GM21825 (cell line): ENCODE measurements around the gene SLC27A4.

Experiments used
- ATAC-seq: cut with Tn5 transposase; IDR thresholded peaks from one replicate; pipeline ENCODE4 v1.9.1; 2021; ENCODE audit warnings: mild to moderate bottlenecking, moderate library complexity; ENCODE audit not compliant: unreplicated experiment

The SLC27A4 gene

DNA sequence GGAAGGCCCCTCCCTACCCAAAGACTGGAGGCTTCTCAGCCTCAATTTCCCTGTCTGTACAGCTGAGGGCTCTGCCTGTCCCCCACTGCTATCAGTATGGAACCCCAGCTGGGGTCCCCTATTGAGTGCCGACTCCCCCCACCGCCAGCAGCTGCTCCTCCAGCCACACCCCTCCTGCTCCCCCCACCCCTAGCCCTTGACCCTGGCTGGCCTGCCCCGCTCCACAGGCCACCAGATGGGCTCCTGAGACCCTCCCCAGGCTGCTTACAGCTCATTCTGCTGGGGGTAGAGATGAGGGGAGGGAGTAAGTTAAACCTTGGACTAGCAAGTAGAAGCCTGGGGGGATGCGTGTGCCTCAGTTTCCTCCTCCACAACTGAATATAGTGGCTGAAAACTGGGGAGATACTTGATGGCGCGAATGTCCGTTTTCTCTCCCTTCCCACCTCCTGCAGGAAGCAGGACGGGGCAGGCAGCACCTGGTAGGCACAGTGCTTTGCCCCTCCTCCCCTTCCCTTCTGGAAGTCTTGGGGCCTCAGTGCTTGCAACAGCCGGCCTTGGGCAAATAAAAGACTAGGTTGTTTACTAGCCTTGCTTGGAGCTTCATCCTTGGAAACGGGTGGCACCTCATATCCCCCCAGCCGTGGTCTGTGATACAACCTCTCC, 50.0 kb downstream of the SLC27A4 start:
- no peak for ATAC-seq

DNA sequence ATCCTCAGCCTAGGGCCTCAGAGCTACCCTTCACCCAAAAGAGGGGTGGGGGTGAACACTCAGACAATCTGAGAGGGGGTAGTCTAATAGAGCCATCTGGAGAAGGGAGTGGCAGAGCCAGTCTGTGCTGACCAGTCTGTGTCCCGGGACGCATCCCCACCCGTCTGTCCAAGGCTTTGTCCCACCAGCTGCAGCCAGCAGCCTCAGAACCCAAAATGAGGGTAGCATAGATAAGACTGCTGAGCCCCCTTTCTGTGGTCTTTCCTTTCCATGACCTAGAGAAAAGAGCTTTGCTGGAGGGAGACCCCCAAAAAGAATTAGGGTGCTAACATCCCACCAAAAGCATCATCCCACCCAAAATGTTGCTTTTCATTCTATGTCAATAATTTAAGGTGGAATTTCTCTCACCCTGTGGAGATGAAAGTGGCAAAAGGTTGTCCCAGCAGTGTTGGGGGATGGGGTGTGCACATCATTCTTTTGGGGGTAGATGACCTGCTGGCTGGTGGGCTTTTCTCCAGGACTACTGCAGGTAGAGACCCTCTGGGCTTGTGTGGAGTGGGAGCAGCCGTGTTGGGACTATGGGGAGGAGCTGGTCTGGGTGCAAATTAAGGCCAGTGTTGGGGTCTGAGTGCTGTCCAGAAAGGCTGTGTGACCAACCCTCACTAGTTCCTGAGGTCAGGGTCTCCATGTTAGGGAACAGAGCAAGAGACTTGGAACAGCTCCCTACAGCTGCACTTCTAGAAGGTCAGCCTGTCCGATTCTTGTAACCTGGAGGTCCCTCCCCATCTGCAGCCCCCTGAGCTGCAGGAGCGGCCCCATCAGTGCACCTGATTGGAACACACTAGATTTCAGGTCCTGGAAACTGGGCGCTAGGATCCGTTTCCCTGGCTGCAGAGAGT, 50.7 kb downstream of the SLC27A4 start:
- no peak for ATAC-seq

- ATAC-seq: no peak
Observed at GRCh38 chr9:128391956-128392301, 51.6 kb downstream of the SLC27A4 start.

- no peak for ATAC-seq
Observed at GRCh38 chr9:128392302-128393144, 52.2 kb downstream of the SLC27A4 start.

DNA sequence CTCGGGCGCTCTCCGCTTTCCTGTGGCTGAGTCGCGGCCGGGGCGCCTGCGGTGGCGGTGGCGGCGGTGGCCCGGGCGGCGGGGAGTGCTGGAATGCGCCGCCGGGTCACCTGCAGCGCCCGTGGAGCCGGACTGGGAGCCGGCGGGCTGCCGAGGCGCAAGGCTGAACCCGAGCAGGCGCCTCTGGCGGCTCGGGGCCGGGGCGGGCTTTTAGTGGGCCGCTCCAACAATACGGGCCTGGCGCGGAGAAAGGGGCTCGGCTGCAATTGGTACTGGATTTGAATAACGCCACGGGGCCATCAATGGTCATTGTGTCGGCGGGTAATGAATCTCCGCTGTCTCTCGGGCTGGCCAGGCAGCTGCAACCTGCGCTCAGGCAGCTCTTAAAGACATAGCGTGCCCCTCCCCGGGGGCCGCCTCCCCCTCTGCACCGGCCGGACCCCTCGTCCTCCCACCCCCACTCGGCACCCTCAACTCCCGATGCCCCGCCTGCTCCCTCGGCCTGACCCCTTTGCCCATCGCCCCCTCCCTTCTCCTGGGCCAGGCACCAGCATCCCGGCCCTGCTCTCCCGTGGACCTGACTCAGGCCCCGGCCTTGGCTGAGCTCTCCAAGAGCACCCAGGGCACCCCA, 52.9 kb downstream of the SLC27A4 start:
- no peak for ATAC-seq

- ATAC-seq: no peak
Observed at GRCh38 chr9:128393970-128394369, 53.6 kb downstream of the SLC27A4 start.

GRCh38 chr9:128394379-128395168, 54.2 kb downstream of the SLC27A4 start:
- no peak for ATAC-seq

- ATAC-seq: no peak
Observed at GRCh38 chr9:128396970-128397613, 56.8 kb downstream of the SLC27A4 start.

DNA sequence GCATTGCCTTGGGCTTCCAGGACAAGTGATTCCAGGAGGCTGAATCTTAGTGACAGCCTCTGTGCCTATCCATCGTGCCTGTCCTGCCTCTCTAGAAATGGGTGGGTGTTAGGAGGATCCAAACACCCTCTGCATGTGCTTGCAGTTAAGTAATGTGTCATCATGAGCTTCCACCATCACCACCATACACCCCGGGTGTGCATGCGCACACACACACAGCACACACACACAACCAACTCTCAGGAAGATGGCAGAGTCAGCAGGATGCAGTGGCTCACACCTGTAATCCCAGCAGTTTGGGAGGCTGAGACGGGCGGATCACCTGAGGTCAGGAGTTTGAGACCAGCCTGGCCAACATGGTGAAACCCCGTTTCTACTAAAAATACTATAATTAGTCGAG, 57.5 kb downstream of the SLC27A4 start:
- ATAC-seq: no peak

- ATAC-seq: no peak
Observed at GRCh38 chr9:128399861-128400260, 59.5 kb downstream of the SLC27A4 start.

- ATAC-seq: no peak
Observed at GRCh38 chr9:128404560-128404959, 64.2 kb downstream of the SLC27A4 start.

GRCh38 chr9:128405077-128405779, 64.9 kb downstream of the SLC27A4 start:
- no peak for ATAC-seq

DNA sequence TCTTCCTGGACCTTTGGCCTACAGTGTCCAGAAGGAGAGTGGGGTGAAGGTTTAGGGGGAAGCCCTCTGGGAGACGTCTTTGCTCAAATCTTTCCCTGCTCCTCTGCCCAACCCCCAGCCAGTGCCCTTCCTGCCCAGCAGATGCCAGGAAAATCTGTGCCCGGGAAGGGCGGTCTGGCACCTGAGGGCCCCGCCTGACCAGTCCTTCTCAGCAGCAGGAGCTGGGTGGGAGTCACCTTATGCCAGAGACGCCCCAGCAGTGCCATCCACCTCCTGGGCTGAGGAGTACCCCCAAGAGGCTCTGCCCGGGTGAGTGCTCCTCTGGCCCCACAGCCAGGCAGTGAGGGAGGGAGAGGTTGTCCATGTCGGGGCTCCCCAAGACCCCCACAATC, 65.4 kb downstream of the SLC27A4 start:
- no peak for ATAC-seq

DNA sequence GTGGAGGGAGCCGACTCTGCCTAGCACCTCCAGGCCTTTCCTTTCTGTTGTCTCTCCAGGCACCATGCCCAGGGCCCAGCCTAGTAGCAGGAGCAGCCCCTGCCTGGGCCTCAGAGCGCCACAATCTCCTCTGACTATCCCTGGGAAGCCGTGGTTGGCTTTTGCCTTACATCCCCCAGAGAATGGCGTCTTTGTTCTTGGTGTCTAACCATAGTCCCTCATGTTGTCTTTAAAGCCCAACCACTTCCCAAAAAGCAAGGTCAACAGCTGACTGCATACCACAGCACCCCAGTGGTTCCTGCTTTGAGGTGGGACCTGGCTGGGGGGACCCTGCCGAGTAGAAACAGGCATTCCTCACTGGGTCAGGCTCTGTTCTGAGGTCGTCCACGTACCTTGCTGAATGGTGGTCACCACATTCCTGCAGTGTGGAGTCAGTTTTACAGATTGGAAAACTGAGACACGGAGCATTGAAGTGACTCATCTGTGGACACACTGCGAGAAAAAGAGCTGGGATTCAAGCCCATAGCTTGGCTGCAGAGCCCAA, 66.6 kb downstream of the SLC27A4 start:
- ATAC-seq: no peak

- ATAC-seq: no peak
Observed at GRCh38 chr9:128408963-128409431, 68.7 kb downstream of the SLC27A4 start.

DNA sequence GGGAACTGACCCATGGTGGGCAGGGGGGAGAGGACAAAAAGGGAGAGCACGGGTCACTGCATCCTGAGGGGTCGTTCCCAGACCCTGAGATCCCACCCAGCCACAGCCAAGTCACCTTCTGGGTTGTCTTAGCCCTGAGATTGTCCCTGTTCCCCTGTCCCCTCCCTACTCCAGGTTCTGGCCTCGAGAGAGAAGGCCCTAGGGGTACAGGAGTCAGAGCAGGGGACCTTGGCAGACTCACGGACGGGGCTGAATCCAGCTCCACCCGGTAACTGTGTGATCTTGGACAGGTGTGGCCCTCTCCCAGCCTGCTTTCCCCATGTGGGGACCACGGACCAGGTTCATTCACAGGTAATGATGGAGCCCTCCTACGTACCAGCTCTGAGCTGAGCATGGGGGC, 69.1 kb downstream of the SLC27A4 start:
- ATAC-seq: no peak

GRCh38 chr9:128409978-128410377, 69.7 kb downstream of the SLC27A4 start:
- ATAC-seq: no peak
